GM18505 (cell line): Measurements from ENCODE around the gene ZSCAN2.
A peak's percentile ranks its signal among the peaks of the same experiment; 100 is the strongest.

Experiments
- ATAC-seq: cut with Tn5 transposase; IDR thresholded peaks from one replicate; pipeline ENCODE4 v1.9.1; 2021; ENCODE audit not compliant: unreplicated experiment
- POLR2A ChIP-seq: IDR thresholded peaks from 4 replicates; pipeline ENCODE4 v1.6.1; 2011; ENCODE audit warnings: borderline replicate concordance; ENCODE audit not compliant: insufficient read depth, insufficient read length; ENCODE audit errors: extremely low read depth

ZSCAN2 gene

DNA sequence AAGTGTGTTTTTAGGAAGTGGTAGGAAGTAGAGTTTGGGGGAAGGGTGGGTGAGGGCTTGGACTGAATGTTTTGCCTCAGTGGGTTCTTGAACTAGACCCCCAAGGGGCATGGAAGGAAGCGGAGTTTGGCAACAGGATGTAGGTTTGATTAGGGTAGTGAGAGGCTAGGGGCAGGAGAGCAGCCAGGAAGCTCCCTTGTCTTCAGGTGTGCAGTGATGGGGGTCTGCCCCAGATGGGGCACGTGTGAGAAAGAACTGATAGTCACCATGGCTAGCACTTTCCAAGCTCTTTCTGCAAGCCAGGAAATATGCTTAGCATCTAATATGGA, 4.7 kb downstream of the ZSCAN2 start:
- no peak for TF ChIP-seq POLR2A
- no peak for ATAC-seq

DNA sequence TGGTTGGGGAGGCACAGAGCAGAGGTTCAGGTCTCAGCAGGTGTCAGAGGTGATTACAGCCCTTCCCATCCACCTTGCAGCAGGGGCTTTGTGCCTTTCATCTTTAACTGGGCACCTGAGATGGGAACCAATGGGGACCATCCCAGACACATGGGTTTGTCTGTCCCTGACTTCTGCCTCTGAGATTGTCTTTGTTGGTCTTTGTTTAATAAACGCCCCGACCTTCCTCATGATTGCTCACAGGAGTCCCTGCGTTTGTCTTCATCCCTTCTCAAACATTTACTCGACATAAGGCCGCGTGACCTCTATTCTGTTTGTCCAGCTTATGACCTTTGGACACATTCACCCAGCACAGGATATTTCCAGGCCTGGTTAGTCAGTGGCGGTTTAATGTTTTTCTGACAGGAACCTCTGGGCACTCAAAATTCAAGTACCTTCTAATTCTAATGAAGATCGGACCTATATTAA, 5.9 kb downstream of the ZSCAN2 start:
- ATAC-seq = no peak
- no peak for TF ChIP-seq POLR2A

DNA sequence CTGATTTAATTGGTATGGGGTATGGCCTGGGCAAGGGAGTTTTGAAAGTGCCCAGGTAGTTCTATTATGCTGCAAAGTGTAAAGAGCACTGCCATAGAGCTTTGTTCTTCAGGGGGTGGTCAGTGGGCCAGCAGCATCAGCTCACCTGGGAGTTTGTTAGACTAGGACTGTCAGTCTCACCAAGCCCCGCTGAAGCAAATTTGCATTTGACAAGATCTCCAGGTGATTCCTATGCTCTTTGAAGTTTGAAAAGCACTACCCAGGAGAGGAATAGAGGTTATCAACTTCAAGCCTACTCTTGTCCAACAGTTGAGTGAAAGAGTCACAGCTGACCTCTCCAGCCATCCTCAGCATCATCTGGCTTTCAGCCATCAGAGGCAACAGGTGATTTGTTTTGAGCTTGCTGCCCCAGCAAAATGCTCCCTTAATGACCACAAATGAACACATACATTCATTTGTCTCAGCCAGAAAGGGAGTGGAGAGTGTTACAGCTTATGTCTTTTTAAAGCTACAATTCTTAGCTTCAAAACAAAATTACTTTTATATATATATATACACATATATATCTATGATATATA, 8.0 kb downstream of the ZSCAN2 start:
- TF ChIP-seq POLR2A = no peak

GRCh38 chr15:84609818-84610525, 9.2 kb downstream of the ZSCAN2 start:
- no peak for ATAC-seq
- TF ChIP-seq POLR2A = no peak

More for the DNA sequence above, 8.0 kb downstream of the ZSCAN2 start:
- no peak for ATAC-seq

DNA sequence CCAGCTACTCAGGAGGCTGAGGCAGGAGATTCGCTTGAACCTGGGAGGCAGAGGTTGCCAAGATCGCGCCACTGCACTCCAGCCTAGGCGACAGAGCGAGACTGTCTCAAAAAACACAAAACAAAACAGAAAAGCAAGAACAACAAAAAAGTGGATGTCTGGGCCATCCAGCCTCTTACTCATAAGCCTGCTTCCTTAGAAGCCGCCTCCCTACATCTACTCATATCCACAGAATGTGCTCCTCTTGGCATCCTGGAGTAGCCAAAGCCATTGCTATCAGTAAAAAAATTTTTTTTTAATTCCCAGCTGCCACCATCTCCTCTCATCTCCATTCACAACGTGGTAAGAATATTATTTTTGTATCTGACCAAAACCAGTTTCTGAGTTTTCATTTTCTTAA, 10.8 kb downstream of the ZSCAN2 start:
- no peak for ATAC-seq
- TF ChIP-seq POLR2A = no peak

DNA sequence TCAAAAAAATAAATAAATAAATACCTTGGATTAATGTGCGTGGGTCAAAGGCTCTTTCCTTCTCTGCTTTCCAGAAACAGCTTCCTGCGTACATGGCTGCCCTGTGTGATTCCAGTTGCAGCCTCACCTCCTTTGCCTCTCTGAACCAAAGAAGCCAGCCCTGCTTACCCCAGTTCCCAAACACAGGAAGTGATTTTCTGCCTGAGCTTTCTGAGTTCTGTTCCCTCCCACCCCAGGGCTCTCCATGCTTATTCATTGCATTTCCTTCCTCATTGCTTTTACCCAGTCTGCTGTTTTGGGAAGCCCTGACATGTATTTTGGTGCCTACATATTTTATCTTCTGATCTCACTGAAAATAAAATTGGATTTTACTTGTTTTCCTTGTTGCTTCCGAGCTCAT, 15.4 kb downstream of the ZSCAN2 start:
- TF ChIP-seq POLR2A = no peak
- no peak for ATAC-seq

- ATAC-seq = no peak
- TF ChIP-seq POLR2A = no peak
Measured at GRCh38 chr15:84620626-84621025, 19.8 kb downstream of the ZSCAN2 start.

DNA sequence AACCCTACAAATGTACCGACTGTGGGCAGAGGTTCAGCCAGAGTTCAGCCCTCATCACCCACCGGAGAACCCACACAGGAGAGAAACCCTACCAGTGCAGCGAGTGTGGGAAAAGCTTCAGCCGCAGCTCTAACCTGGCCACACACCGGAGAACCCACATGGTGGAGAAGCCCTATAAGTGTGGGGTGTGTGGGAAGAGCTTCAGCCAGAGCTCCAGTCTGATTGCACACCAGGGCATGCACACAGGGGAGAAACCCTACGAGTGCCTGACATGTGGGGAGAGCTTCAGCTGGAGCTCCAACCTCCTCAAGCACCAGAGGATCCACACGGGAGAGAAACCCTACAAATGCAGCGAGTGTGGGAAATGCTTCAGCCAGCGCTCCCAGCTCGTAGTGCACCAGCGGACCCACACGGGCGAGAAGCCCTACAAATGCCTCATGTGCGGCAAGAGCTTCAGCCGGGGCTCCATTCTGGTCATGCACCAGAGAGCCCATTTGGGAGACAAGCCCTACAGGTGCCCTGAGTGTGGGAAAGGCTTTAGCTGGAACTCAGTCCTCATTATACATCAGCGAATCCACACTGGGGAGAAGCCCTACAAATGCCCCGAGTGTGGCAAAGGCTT, 20.7 kb downstream of the ZSCAN2 start:
- TF ChIP-seq POLR2A = no peak
- ATAC-seq = no peak

DNA sequence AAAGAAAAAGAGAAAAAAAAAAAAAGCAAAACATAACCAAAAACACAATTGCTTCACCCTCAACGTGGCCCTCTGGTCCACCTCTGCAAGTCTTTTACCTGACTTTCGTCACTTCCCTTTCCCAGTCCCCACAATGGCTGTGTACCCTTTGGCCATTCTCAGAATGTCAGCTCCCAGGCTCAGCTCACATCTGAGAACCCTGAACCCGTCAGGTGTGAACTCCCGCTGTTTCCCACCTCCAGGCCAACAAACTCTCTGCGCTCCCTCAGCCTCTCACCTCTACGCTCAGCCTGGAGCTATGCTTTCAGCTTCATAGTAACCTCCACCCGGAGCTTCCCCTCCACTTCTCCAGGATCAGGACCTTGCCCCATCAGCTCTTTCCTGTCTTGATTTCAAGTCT, 23.6 kb downstream of the ZSCAN2 start:
- ATAC-seq = no peak
- TF ChIP-seq POLR2A = no peak

DNA sequence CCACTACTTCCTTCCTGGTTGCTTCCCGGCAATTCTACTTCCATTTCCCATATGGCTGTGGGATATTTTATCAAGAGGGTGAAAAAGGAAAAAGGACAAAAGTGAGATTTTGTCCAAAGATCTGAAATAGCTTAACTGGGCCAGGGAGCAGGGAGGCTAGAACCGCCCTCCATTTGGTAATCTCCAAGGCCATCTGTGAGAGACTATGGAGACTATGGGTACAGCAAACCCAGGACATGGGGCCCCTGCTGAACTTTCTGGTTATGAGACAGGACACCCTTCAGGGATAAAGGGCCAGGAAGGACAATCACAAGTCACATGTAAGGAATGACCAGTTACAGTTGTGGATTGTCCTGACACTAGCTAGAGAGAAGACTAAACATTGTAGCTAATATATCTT, 24.3 kb downstream of the ZSCAN2 start:
- ATAC-seq = no peak

DNA sequence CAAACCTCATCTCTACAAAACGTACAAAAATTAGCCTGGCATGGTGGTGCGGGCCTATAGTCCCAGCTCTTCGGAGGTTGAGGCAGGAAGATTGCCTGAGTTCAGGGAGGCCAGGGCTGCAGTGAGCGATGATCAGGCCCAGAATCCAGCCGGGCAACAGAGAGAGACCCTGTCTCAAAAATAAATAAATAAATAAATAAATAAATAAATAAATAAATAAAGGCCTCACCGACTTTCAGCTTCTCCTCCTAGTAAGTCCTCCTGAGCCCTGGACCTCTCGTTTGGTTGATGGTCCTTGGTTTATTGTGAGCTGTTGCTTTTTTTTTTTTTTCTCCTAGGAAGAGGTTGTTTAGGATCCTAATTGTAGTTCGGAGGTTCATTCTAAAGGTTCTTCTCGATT, 28.2 kb downstream of the ZSCAN2 start:
- ATAC-seq = no peak
- TF ChIP-seq POLR2A = no peak

More for the DNA sequence above, 24.3 kb downstream of the ZSCAN2 start:
- TF ChIP-seq POLR2A = no peak

DNA sequence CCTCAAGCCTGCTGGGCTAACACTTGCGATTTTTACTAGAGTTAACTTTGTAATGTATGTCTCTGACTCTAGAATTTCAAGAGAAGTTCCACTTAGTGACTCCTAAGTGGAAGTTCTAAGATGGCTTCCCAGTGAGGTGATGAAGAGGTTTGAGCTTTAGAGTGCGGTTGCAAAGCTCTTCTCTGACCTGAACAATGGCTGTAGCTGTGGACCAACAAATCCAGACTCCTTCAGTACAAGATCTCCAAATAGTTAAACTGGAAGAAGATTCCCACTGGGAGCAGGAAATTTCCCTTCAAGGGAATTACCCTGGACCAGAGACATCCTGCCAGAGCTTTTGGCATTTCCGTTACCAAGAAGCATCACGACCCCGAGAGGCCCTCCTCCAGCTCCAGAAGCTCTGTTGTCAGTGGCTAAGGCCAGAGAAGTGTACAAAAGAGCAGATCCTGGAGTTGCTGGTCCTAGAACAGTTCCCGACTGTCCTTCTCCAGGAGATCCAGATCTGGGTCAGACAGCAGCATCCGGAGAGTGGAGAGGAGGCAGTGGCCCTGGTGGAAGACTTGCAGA, 31.0 kb downstream of the ZSCAN2 start:
- ATAC-seq = no peak
- TF ChIP-seq POLR2A = no peak

DNA sequence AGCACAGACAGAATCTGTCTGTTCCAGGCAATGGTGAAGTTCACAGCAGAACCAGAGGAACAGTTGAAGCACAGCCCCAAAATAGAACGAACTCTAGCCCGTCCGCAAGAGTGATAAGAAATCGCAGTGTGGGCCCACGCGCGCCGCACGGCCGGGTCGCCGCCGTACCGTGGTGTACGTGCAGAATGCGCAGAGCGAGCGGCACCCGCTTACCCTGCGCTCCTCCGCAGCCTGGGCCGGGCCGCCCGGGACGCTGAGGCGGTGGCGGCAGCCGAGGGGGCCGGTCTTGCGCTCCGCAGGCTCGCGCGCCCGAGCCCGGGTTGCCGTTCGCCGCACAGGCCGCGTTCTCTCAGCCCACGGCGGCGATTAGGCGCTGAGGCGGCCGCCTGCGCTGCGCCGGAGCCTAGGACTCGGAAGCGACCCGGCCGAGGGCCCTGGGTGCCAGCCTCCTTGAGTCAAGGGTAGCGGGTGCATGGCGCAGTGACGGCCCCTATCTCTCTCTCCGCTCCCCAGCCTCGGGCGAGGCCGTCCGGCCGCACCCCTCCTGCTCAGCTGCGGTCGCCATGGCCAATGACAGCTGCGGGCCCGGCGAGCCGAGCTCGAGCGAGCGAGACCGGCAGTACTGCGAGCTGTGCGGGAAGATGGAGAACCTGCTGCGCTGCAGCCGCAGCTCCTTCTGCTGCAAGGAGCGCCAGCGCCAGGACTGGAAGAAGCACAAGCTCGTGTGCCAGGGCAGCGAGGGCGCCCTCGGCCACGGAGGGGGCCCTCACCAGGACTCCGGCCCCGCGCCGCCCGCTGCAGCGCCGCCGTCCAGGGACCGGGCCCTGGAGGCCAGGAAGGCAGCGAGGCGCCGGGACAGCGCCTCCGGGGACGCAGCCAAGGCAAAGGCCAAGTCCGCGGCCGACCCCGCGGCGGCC, 32.8 kb downstream of the ZSCAN2 start:
- peak; percentile 46 for ATAC-seq
- peak; percentile 39 for TF ChIP-seq POLR2A

- no peak for TF ChIP-seq POLR2A
- ATAC-seq = no peak
Measured at GRCh38 chr15:84634228-84634837, 33.5 kb downstream of the ZSCAN2 start.
